Kidney (tissue), 14 donors: ENCODE data around the gene RTN3. TPM values are rescaled to one million over a fixed set of nuclear protein-coding genes. Genes with fewer than 3 reads are reported as not detected.

Experiments
- DNase-seq, 5 donors: peaks; one replicate each; pipeline ENCODE4 v3.0.0-alpha.2; 2013 to 2020
- FAIRE-seq: peaks from 2 replicates; lab custom pipeline; 2012; peaks lifted over from hg19 to GRCh38; lab: Jason Lieb, UNC
- H3K27ac ChIP-seq, 2 donors: one replicate each; pipeline ENCODE4 v1.7.0; 2013; ENCODE audit warnings: low read depth in 2 of 2, low read length in 2 of 2, inconsistent platforms in 1 of 2
- H3K27me3 ChIP-seq: one replicate; pipeline ENCODE4 v1.7.1; 2013; ENCODE audit warnings: low read length, inconsistent platforms; ENCODE audit not compliant: control insufficient read depth, insufficient read depth
- H3K36me3 ChIP-seq, 3 donors: one replicate each; pipeline versions ENCODE4 v1.7.0 to v1.7.1; 2013; ENCODE audit warnings: low read length in 3 of 3, control low read depth in 1 of 3, inconsistent platforms in 1 of 3; ENCODE audit not compliant: insufficient read depth in 3 of 3, control insufficient read depth in 2 of 3
- H3K4me1 ChIP-seq, 3 donors: one replicate each; pipeline versions ENCODE4 v1.7.0 to v1.7.1; 2013; ENCODE audit warnings: low read length in 3 of 3, inconsistent platforms in 1 of 3, low read depth in 1 of 3; ENCODE audit not compliant: control insufficient read depth in 2 of 3, insufficient read depth in 2 of 3
- H3K4me3 ChIP-seq, 3 donors: one replicate each; pipeline versions ENCODE4 v1.7.0 to v1.8.1; 2013; ENCODE audit warnings: low read length in 3 of 3, control low read depth in 1 of 3, inconsistent platforms in 1 of 3
- H3K9ac ChIP-seq, 3 donors: one replicate each; pipeline versions ENCODE4 v1.7.0 to v1.7.1; 2013; ENCODE audit warnings: low read length in 3 of 3, control low read depth in 1 of 3, inconsistent platforms in 1 of 3
- H3K9me3 ChIP-seq, 3 donors: one replicate each; pipeline versions ENCODE4 v1.7.0 to v1.7.1; 2013; ENCODE audit warnings: low read length in 3 of 3, control low read depth in 1 of 3, inconsistent platforms in 1 of 3; ENCODE audit not compliant: control insufficient read depth in 2 of 3, insufficient read depth in 1 of 3
- CTCF ChIP-seq: IDR thresholded peaks from 3 replicates; pipeline ENCODE4 v1.5.1; 2012; ENCODE audit warnings: mild to moderate bottlenecking, moderate library complexity, borderline replicate concordance; ENCODE audit not compliant: insufficient read depth; ENCODE audit errors: extremely low read depth
- intact Hi-C: fragments of 100-400 bp; cut with DNase I; formaldehyde crosslinking; loops from one replicate; pipeline ENCODE4 v1.11.1; 2022
- polyA plus RNA-seq: library from polyadenylated mRNA; stranded (reverse); fragments of 350-450 nt; fragmentation: Illumina TruSeq; extraction: RNeasy Lipid Tissue Mini Kit (QIAGEN cat#74804); gene quantifications from one replicate; pipeline ENCODE4 v1.2.3, GENCODE V29; 2014; ENCODE audit warnings: low read depth, low replicate concordance; ENCODE audit not compliant: insufficient read depth
- total RNA-seq: library from RNA; stranded (reverse); fragmentation: NEBNext Ultra II Directional; extraction: Animal tissue kit (Norgen Biotek cat#: 25700); gene quantifications from one replicate; pipeline ENCODE4 v1.2.1, GENCODE V29; 2021
- donor health status: control.
- donor health status: control.
- donor health status: control.
- donor health status: control.
- donor health status: control.
- donor health status: DM: yes; HTN: yes; CAD: no.
- donor health status: Normal renal cell carcinoma (clear cell type).

RTN3 gene
- total and polyA plus RNA-seq, 2 donors from 2014 or later = 93.1 to 109 TPM

- no peaks in the 10 kb centered on the region for H3K9me3 ChIP-seq
- H3K4me1 ChIP-seq = no peaks in the 10 kb centered on the region
- no peaks in the 10 kb centered on the region for H3K36me3 ChIP-seq
- FAIRE-seq = no peak
- intact Hi-C loops = no loop called here
- TF ChIP-seq CTCF = no peak
- peak overlapping the region; percentile 22 to 65 for H3K27ac ChIP-seq
- H3K9ac ChIP-seq = no peak overlapping the region
- DNase-seq = peak in 2 of 5 donors; percentile 54 to 80
- no peak overlapping the region for H3K4me3 ChIP-seq
- no peaks in the 10 kb centered on the region for H3K27me3 ChIP-seq
Observed at GRCh38 chr11:63805844-63806415, 124.6 kb downstream of the RTN3 start.

Other genes with a start within 250 kb of the RTN3 start
- gene PLAAT5, start 190.3 kb upstream of the RTN3 start, total RNA-seq = 0.72 TPM
- 7.6 TPM for gene PLAAT5, start 190.3 kb upstream of the RTN3 start, polyA plus RNA-seq
- 0.44 TPM for gene LGALS12, start 175.4 kb upstream of the RTN3 start, total RNA-seq
- 0.32 TPM for gene LGALS12, start 175.4 kb upstream of the RTN3 start, polyA plus RNA-seq
- gene PLAAT4, start 144.7 kb upstream of the RTN3 start, total RNA-seq = 111 TPM
- gene PLAAT4, start 144.7 kb upstream of the RTN3 start, polyA plus RNA-seq = 579 TPM
- 1.3 TPM for gene PLAAT2, start 118.1 kb upstream of the RTN3 start, total RNA-seq
- gene PLAAT2, start 118.1 kb upstream of the RTN3 start, polyA plus RNA-seq = 49.5 TPM
- gene PLAAT3, start 67.1 kb upstream of the RTN3 start, total RNA-seq = 88.2 TPM
- gene PLAAT3, start 67.1 kb upstream of the RTN3 start, polyA plus RNA-seq = 262 TPM
- 78.3 TPM for gene ATL3, start 10.1 kb upstream of the RTN3 start, total RNA-seq
- 11.4 TPM for gene ATL3, start 10.1 kb upstream of the RTN3 start, polyA plus RNA-seq
- gene ZFTA, start 87.3 kb downstream of the RTN3 start, total RNA-seq = 14.4 TPM
- 10.8 TPM for gene ZFTA, start 87.3 kb downstream of the RTN3 start, polyA plus RNA-seq
- 10.9 TPM for gene SPINDOC, start 132.0 kb downstream of the RTN3 start, total RNA-seq
- 14.2 TPM for gene SPINDOC, start 132.0 kb downstream of the RTN3 start, polyA plus RNA-seq
- gene MARK2, start 157.6 kb downstream of the RTN3 start, total RNA-seq = 42.6 TPM
- 11.7 TPM for gene MARK2, start 157.6 kb downstream of the RTN3 start, polyA plus RNA-seq
- 0.76 TPM for gene RCOR2, start 235.7 kb downstream of the RTN3 start, total RNA-seq
- gene RCOR2, start 235.7 kb downstream of the RTN3 start, polyA plus RNA-seq = 0.86 TPM